Neural crest cell (in vitro differentiated cells): Measurements from ENCODE around the gene RPS6KB2. TPM values are rescaled to one million over a fixed set of nuclear protein-coding genes. Genes with fewer than 3 reads are reported as not detected.

Experiments used
- DNase-seq: peaks from one replicate; pipeline ENCODE4 v3.0.0; 2021; ENCODE audit warnings: low read depth, mixed read lengths, low spot score
- H3K27ac Mint-ChIP-seq: one replicate; pipeline ENCODE4 v1.8.0; 2021; ENCODE audit warnings: mild to moderate bottlenecking, mixed read lengths; ENCODE audit not compliant: unreplicated experiment
- H3K27me3 Mint-ChIP-seq: 2 replicates; pipeline ENCODE4 v1.8.0; 2021; ENCODE audit warnings: low read depth, mild to moderate bottlenecking, mixed read lengths
- H3K36me3 Mint-ChIP-seq: 2 replicates; pipeline ENCODE4 v1.8.0; 2021; ENCODE audit warnings: low read depth, mild to moderate bottlenecking, mixed read lengths
- H3K4me1 Mint-ChIP-seq: 2 replicates; pipeline ENCODE4 v1.8.0; 2021; ENCODE audit warnings: mixed read lengths
- H3K4me3 Mint-ChIP-seq: one replicate; pipeline ENCODE4 v1.8.0; 2021; ENCODE audit warnings: mild to moderate bottlenecking, mixed read lengths
- H3K9me3 Mint-ChIP-seq: 2 replicates; pipeline ENCODE4 v1.8.0; 2021; ENCODE audit warnings: mixed read lengths
- CTCF ChIP-seq: fragments of 200-600 bp; sonication (generic); conservative IDR thresholded peaks from 2 replicates; pipeline ENCODE4 v1.5.0; 2021; ENCODE audit warnings: antibody characterized with exemption, mild to moderate bottlenecking
- total RNA-seq: library from RNA; stranded (reverse); gene quantifications from 2 replicates; pipeline ENCODE4 v1.2.1, GENCODE V29; 2021

RPS6KB2 gene
- total RNA-seq, 1 donor from 2014 or later, result 55.0 TPM

GRCh38 chr11:67416416-67417335, 11.6 kb upstream of the RPS6KB2 start:
- Mint-ChIP-seq H3K4me1 (peaks cover 16% of the 10 kb centered on the region), H3K36me3 (no peaks in the 10 kb centered on the region), H3K27me3 (peaks cover 41% of the 10 kb centered on the region), H3K27ac (no peak overlapping the region), H3K4me3 (peak overlapping the region; percentile 57), H3K9me3 (no peaks in the 10 kb centered on the region)
- no peak for DNase-seq
- TF ChIP-seq CTCF, result no peak

- TF ChIP-seq CTCF, result no peak
- Mint-ChIP-seq H3K4me1 (peaks cover 16% of the 10 kb centered on the region), H3K36me3 (no peaks in the 10 kb centered on the region), H3K27ac (no peak overlapping the region), H3K9me3 (no peaks in the 10 kb centered on the region), H3K27me3 (peaks cover 39% of the 10 kb centered on the region), H3K4me3 (no peak overlapping the region)
- DNase-seq, result no peak
Measured at GRCh38 chr11:67417425-67417824, 10.9 kb upstream of the RPS6KB2 start.

GRCh38 chr11:67418476-67419281, 9.6 kb upstream of the RPS6KB2 start:
- TF ChIP-seq CTCF, result no peak
- Mint-ChIP-seq H3K27ac (no peak overlapping the region), H3K4me3 (no peak overlapping the region), H3K27me3 (peaks cover 37% of the 10 kb centered on the region), H3K9me3 (no peaks in the 10 kb centered on the region), H3K36me3 (no peaks in the 10 kb centered on the region), H3K4me1 (peaks cover 18% of the 10 kb centered on the region)
- no peak for DNase-seq

GRCh38 chr11:67419325-67420049, 8.8 kb upstream of the RPS6KB2 start:
- Mint-ChIP-seq H3K36me3 (no peaks in the 10 kb centered on the region), H3K4me1 (peaks cover 18% of the 10 kb centered on the region), H3K4me3 (peak overlapping the region; percentile 41), H3K27ac (no peak overlapping the region), H3K27me3 (peaks cover 30% of the 10 kb centered on the region), H3K9me3 (no peaks in the 10 kb centered on the region)
- no peak for TF ChIP-seq CTCF
- DNase-seq, result no peak

GRCh38 chr11:67420147-67420645, 8.1 kb upstream of the RPS6KB2 start:
- Mint-ChIP-seq H3K4me3 (peak overlapping the region; percentile 41), H3K9me3 (no peaks in the 10 kb centered on the region), H3K27me3 (peaks cover 23% of the 10 kb centered on the region), H3K36me3 (no peaks in the 10 kb centered on the region), H3K27ac (no peak overlapping the region), H3K4me1 (peaks cover 18% of the 10 kb centered on the region)
- no peak for DNase-seq
- no peak for TF ChIP-seq CTCF
